Testis (tissue), 3 donors: ENCODE data around the gene DAB2IP. TPM values are rescaled to one million over a fixed set of nuclear protein-coding genes. Genes with fewer than 3 reads are reported as not detected.

Experiments
- DNase-seq: peaks from one replicate; pipeline ENCODE4 v3.0.0-alpha.2; 2019
- H3K27ac ChIP-seq, 2 donors: fragments of 200-600 bp; sonication (generic); one replicate each; pipeline ENCODE4 v1.5.1; 2019
- H3K27me3 ChIP-seq: fragments of 200-600 bp; sonication (generic); one replicate; pipeline ENCODE4 v1.5.1; 2019
- H3K36me3 ChIP-seq: fragments of 200-600 bp; sonication (generic); one replicate; pipeline ENCODE4 v1.5.1; 2017; ENCODE audit warnings: low read depth; ENCODE audit errors: missing control alignments
- H3K4me1 ChIP-seq: fragments of 200-600 bp; sonication (generic); one replicate; pipeline ENCODE4 v1.5.1; 2019
- H3K4me3 ChIP-seq, 2 donors: fragments of 200-600 bp; sonication (generic); one replicate each; pipeline ENCODE4 v1.5.1; 2017 to 2019
- H3K9me3 ChIP-seq: fragments of 200-600 bp; sonication (generic); one replicate; pipeline ENCODE4 v1.5.1; 2017
- CTCF ChIP-seq, 3 experiments: fragments of 450-650 bp in 2 of 3; fragments of 200-600 bp in 1 of 3; sonication (generic) in 1 of 3; IDR thresholded peaks; one replicate each; pipeline ENCODE4 v1.5.1; 2016 to 2019; ENCODE audit warnings: antibody characterized with exemption in 3 of 3, mild to moderate bottlenecking in 2 of 3, moderate library complexity in 1 of 3
- POLR2A ChIP-seq: fragments of 450-650 bp; IDR thresholded peaks from one replicate; pipeline ENCODE4 v1.6.1; 2017; ENCODE audit warnings: antibody characterized with exemption, mild to moderate bottlenecking, moderate library complexity
- WGBS, 2 donors: methylation state at CpG; one replicate each; pipeline ENCODE4 v1.1.5; 2018; 5-methylcytosine and 5-hydroxymethylcytosine counted together
- intact Hi-C: fragments of 100-400 bp; cut with DNase I; formaldehyde crosslinking; loops from one replicate; pipeline ENCODE4 v1.15.1; 2023; ENCODE audit warnings: low total_unique reads
- polyA plus RNA-seq: library from polyadenylated mRNA; stranded (reverse); fragments of 350-450 nt; fragmentation: Illumina TruSeq; extraction: RNeasy Lipid Tissue Mini Kit (QIAGEN cat#74804); gene quantifications from one replicate; pipeline ENCODE4 v1.2.3, GENCODE V29; 2014; ENCODE audit warnings: low read depth, low replicate concordance; ENCODE audit not compliant: insufficient read depth
- total RNA-seq, 2 donors: library from RNA; depleted of rRNA; stranded (reverse); fragments of >200 nt; gene quantifications; one replicate each; pipeline ENCODE4 v1.2.3, GENCODE V29; 2016

Gene DAB2IP
- total and polyA plus RNA-seq, 3 donors from 2014 or later: 57.7 to 136 (median 102) TPM

DNA sequence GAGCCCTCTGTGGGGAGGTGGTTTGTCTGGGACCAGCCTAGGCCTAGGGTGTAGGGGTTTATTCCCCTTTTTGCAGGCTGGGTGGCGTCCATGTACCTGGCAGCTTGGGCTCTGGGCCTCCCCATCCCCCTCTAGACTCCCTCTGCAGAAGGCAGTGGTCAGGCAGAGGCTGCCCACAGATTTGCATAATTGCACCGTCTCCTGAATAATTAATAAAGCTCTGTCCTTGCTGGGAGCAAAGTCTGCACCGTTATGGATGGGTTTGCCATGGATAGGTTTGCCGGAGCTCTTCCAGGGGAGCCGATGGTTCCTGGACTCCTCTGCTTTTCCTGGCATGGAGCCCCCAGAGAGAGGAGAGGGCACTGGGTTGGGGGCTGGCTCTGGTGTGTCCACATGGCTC, 60.4 kb downstream of the DAB2IP start:
- 83 to 88% methylated on average over 5 of the region's 5 CpGs for whole genome bisulfite sequencing, 2 donors
- TF ChIP-seq CTCF (IDR thresholded peaks at IDR 0.05) (no peak), POLR2A (no peak)
- Histone ChIP-seq H3K27ac (no peak overlapping the region), H3K4me3 (no peak overlapping the region), H3K4me1 (no peaks in the 10 kb centered on the region), H3K9me3 (no peaks in the 10 kb centered on the region), H3K27me3 (no peaks in the 10 kb centered on the region), H3K36me3 (no peaks in the 10 kb centered on the region)
- DNase-seq: no peak
- intact Hi-C loops: no loop called here

DNA sequence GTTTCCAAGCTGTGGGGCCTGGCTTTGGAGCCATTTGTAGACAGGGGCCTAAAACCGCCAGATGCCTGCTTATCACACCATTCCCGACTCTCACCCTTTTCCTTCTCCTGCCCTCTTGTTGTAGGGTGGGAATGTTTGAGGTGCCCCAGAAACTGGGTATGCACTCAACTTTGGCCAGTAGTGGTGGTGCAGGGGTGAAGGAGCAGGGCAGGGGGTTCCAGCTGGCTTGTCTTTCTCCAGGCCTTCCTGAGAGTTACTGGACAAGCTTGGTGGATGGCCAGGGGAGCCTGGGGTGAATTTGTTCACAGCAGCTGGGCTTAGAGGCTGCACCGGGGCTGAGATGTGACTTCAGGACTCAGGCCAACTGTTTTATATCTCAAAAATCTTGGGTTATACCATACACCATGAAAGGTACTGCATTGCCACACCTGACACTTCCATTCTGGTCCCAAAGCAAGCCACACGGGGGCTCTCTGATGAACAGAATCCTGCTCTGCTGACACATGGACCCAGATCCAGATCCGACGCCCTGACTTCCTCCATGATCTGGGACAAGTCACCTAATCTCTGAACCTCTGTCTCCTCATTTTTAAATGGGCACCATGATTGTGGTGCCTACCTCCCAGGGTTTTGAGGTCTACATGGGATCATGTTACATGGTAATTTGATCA, 62.1 kb downstream of the DAB2IP start:
- DNase-seq: no peak
- TF ChIP-seq POLR2A (no peak), CTCF (IDR thresholded peaks at IDR 0.05) (no peak)
- intact Hi-C loops: no loop called here
- no peaks in the 10 kb centered on the region for H3K27me3 ChIP-seq
- H3K4me3 ChIP-seq: no peak overlapping the region
- 80 to 94% methylated on average over 6 of the region's 6 CpGs for WGBS, 2 donors
- H3K27ac ChIP-seq: no peak overlapping the region
- peaks cover 6% of the 10 kb centered on the region for H3K4me1 ChIP-seq
- no peaks in the 10 kb centered on the region for H3K36me3 ChIP-seq
- H3K9me3 ChIP-seq: no peaks in the 10 kb centered on the region

DNA sequence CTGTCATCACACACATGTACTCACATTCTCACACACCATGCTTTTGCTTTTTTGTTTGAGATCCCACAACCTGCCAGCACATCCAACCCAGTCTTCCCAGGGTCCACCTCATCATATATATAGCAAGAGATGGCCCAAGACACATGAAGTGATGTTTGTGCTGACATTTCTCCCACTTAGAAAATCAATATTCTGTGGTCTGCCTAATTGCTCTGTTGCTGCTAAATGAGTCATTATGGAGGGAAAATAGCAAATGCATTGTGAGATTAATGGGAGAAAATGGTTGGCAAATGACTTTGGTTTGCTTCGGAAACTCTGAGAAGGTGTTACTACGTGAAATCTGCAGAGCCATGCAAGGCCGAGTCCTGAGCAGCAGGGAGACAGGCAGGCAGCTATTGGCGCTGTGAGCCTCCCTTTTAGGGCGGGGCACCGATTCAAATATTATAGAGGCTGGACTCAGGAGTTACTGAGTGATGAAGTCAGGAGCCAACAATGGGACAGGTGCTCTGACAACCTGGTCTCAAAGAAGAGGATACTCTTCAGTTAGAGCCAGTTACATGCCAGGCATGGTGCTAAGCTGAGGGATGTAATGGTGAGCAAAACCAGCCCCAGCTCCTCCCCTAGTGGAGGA, 62.8 kb downstream of the DAB2IP start:
- H3K27me3 ChIP-seq: no peaks in the 10 kb centered on the region
- peaks cover 6% of the 10 kb centered on the region for H3K4me1 ChIP-seq
- intact Hi-C loops: no loop called here
- no peaks in the 10 kb centered on the region for H3K36me3 ChIP-seq
- no peak overlapping the region for H3K27ac ChIP-seq
- DNase-seq: no peak
- no peaks in the 10 kb centered on the region for H3K9me3 ChIP-seq
- no peak overlapping the region for H3K4me3 ChIP-seq
- 93 to 96% methylated on average over 6 of the region's 6 CpGs for WGBS, 2 donors
- TF ChIP-seq POLR2A (no peak), CTCF (IDR thresholded peaks at IDR 0.05) (no peak)

- no peak overlapping the region for H3K4me3 ChIP-seq
- no peak for TF ChIP-seq CTCF (IDR thresholded peaks at IDR 0.05)
- no peak for TF ChIP-seq POLR2A
- DNase-seq: no peak
- H3K36me3 ChIP-seq: no peaks in the 10 kb centered on the region
- intact Hi-C loops: no loop called here
- WGBS, 2 donors: 86 to 95% methylated on average over 5 of the region's 5 CpGs
- H3K27ac ChIP-seq: no peak overlapping the region
- H3K4me1 ChIP-seq: peaks cover 9% of the 10 kb centered on the region
- H3K27me3 ChIP-seq: no peaks in the 10 kb centered on the region
- H3K9me3 ChIP-seq: no peaks in the 10 kb centered on the region
Observed at GRCh38 chr9:121714873-121715272, 63.4 kb downstream of the DAB2IP start.
